Astrocyte (in vitro differentiated cells and primary cell): ENCODE results near the gene FAM228A. TPM values are rescaled to one million over a fixed set of nuclear protein-coding genes. Genes with fewer than 3 reads are reported as not detected.
"Not testable (repeated sequence)": the region's sequence is repeated elsewhere in the genome, so short reads cannot be mapped to it uniquely, and the experiment has no call there.

ENCODE experiments used
- DNase-seq: peaks from one replicate; pipeline ENCODE4 v3.0.0-alpha.2; 2010; ENCODE audit warnings: low read depth
- FAIRE-seq: peaks from 2 replicates; lab custom pipeline; 2011; peaks lifted over from hg19 to GRCh38; lab: Jason Lieb, UNC
- H2AFZ ChIP-seq: 2 replicates; pipeline ENCODE4 v1.6.0; 2012; ENCODE audit warnings: low read depth, low read length, inconsistent platforms
- H3K27ac ChIP-seq: 2 replicates; pipeline ENCODE4 v1.5.1; 2011; ENCODE audit warnings: low read depth, low read length, inconsistent platforms
- H3K27me3 ChIP-seq: 2 replicates; pipeline ENCODE4 v1.6.0; 2011; ENCODE audit warnings: low read length, inconsistent platforms; ENCODE audit not compliant: insufficient read depth
- H3K36me3 ChIP-seq: 2 replicates; pipeline ENCODE4 v1.5.1; 2011; ENCODE audit warnings: low read length, inconsistent platforms; ENCODE audit not compliant: insufficient read depth
- H3K4me1 ChIP-seq: 2 replicates; pipeline ENCODE4 v1.5.1; 2011; ENCODE audit warnings: low read length, inconsistent platforms; ENCODE audit not compliant: insufficient read depth
- H3K4me2 ChIP-seq: 2 replicates; pipeline ENCODE4 v1.6.0; 2012; ENCODE audit warnings: low read length, inconsistent platforms
- H3K4me3 ChIP-seq: 2 replicates; pipeline ENCODE4 v1.5.1; 2011; ENCODE audit warnings: low read depth, mild to moderate bottlenecking, low read length, inconsistent platforms; ENCODE audit not compliant: insufficient read depth
- H3K79me2 ChIP-seq: 2 replicates; pipeline ENCODE4 v1.6.0; 2012; ENCODE audit warnings: mild to moderate bottlenecking, low read length, inconsistent platforms; ENCODE audit not compliant: insufficient read depth
- H3K9ac ChIP-seq: 2 replicates; pipeline ENCODE4 v1.6.0; 2012; ENCODE audit warnings: mild to moderate bottlenecking, low read length, inconsistent platforms
- H3K9me3 ChIP-seq: 2 replicates; pipeline ENCODE4 v1.5.1; 2012; ENCODE audit warnings: low read depth, mild to moderate bottlenecking, low read length, inconsistent platforms; ENCODE audit not compliant: insufficient read depth
- H4K20me1 ChIP-seq: 2 replicates; pipeline ENCODE4 v1.6.0; 2012; ENCODE audit warnings: low read length, inconsistent platforms; ENCODE audit not compliant: insufficient read depth
- H3K27ac Mint-ChIP-seq: one replicate; pipeline ENCODE4 v1.8.0; 2021; ENCODE audit warnings: mild to moderate bottlenecking, mixed read lengths; ENCODE audit not compliant: unreplicated experiment
- H3K27me3 Mint-ChIP-seq: one replicate; pipeline ENCODE4 v1.8.0; 2021; ENCODE audit warnings: low read depth, mixed read lengths; ENCODE audit not compliant: unreplicated experiment
- H3K36me3 Mint-ChIP-seq: one replicate; pipeline ENCODE4 v1.8.0; 2021; ENCODE audit warnings: low read depth, mixed read lengths; ENCODE audit not compliant: unreplicated experiment
- H3K4me1 Mint-ChIP-seq: one replicate; pipeline ENCODE4 v1.8.0; 2021; ENCODE audit warnings: low read depth, mixed read lengths; ENCODE audit not compliant: unreplicated experiment
- H3K4me3 Mint-ChIP-seq: one replicate; pipeline ENCODE4 v1.8.0; 2021; ENCODE audit warnings: mild to moderate bottlenecking, moderate library complexity, mixed read lengths; ENCODE audit not compliant: unreplicated experiment
- H3K9me3 Mint-ChIP-seq: one replicate; pipeline ENCODE4 v1.8.0; 2021; ENCODE audit warnings: mild to moderate bottlenecking, mixed read lengths; ENCODE audit not compliant: unreplicated experiment
- EZH2 ChIP-seq: IDR thresholded peaks from 2 replicates; pipeline ENCODE4 v1.6.1; 2012; ENCODE audit warnings: mild to moderate bottlenecking, low read length, inconsistent platforms; ENCODE audit not compliant: insufficient read depth
- total RNA-seq: library from RNA; stranded (reverse); gene quantifications from 2 replicates; pipeline ENCODE4 v1.2.1, GENCODE V29; 2021
- TF ChIP-seq, protein P1 (sequence below): IDR thresholded peaks from 2 replicates; pipeline ENCODE4 v1.5.1; 2011; ENCODE audit warnings: low read depth, mild to moderate bottlenecking, inconsistent platforms, low read length, moderate library complexity; ENCODE audit not compliant: insufficient read depth

The FAM228A gene
- total RNA-seq, 1 donor from 2014 or later, result not detected

DNA sequence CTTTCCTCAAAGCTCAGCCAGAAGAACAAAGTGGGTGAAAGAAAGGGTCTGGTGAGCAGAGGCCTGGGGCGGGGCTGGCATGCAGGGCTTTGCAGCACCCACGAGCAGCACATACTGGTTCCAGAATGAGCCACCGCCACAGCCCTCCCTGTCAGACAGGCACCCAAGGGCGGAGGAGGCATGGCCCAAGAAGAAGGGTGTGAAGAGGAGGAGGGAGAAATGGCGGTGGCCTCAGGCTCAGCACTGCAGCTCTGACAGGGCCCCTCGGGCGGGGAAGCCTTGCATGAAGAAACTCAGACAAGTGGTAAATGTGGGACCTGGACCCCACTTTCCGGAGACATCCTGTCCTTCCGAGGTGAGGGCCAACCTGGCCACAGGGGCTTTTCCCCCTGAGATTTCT is 15.7 kb downstream of the FAM228A start:
- DNase-seq (no peak), FAIRE-seq (no peak)
- no peak overlapping the region for H3K4me2 ChIP-seq
- no peak overlapping the region for H2AFZ ChIP-seq
- H3K36me3 Mint-ChIP-seq, result peaks cover 2% of the 10 kb centered on the region
- H3K4me3 ChIP-seq, result no peak overlapping the region
- H3K36me3 ChIP-seq, result no peaks in the 10 kb centered on the region
- no peak overlapping the region for H3K27ac Mint-ChIP-seq
- H3K9me3 Mint-ChIP-seq, result peaks cover 11% of the 10 kb centered on the region
- H3K9me3 ChIP-seq, result no peaks in the 10 kb centered on the region
- H3K9ac ChIP-seq, result no peak overlapping the region
- H3K79me2 ChIP-seq, result no peaks in the 10 kb centered on the region
- H3K27ac ChIP-seq, result no peak overlapping the region
- H3K4me1 ChIP-seq, result no peaks in the 10 kb centered on the region
- H3K27me3 Mint-ChIP-seq, result peaks cover 9% of the 10 kb centered on the region
- no peaks in the 10 kb centered on the region for H3K27me3 ChIP-seq
- no peaks in the 10 kb centered on the region for H4K20me1 ChIP-seq
- no peak overlapping the region for H3K4me3 Mint-ChIP-seq
- peaks cover 10% of the 10 kb centered on the region for H3K4me1 Mint-ChIP-seq
- TF ChIP-seq, protein P1, sequence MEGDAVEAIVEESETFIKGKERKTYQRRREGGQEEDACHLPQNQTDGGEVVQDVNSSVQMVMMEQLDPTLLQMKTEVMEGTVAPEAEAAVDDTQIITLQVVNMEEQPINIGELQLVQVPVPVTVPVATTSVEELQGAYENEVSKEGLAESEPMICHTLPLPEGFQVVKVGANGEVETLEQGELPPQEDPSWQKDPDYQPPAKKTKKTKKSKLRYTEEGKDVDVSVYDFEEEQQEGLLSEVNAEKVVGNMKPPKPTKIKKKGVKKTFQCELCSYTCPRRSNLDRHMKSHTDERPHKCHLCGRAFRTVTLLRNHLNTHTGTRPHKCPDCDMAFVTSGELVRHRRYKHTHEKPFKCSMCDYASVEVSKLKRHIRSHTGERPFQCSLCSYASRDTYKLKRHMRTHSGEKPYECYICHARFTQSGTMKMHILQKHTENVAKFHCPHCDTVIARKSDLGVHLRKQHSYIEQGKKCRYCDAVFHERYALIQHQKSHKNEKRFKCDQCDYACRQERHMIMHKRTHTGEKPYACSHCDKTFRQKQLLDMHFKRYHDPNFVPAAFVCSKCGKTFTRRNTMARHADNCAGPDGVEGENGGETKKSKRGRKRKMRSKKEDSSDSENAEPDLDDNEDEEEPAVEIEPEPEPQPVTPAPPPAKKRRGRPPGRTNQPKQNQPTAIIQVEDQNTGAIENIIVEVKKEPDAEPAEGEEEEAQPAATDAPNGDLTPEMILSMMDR, result no peak
- TF ChIP-seq EZH2, result no peak

DNA sequence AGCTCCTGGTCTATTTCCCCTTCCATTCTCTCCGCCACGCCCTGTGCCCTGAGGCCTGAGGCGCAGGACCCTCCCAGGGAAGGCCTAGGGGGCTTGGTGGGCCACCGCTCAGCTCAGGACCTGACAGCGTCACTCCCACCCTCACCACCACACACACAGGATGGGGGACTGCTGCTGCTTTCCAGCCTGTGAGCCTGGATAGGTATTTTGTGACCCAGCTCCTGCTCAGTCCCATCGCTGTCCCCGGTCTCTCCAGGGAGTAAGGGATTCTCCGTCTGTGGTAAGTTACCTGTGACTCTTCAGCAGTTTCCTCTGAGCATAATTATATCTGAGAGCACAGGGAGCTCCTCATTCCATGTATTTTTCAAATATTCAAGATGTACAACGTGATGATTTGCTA is 16.3 kb downstream of the FAM228A start:
- H3K9ac ChIP-seq, result no peak overlapping the region
- peaks cover 11% of the 10 kb centered on the region for H3K9me3 Mint-ChIP-seq
- H3K9me3 ChIP-seq, result no peaks in the 10 kb centered on the region
- H3K27me3 ChIP-seq, result no peaks in the 10 kb centered on the region
- no peak overlapping the region for H3K4me3 ChIP-seq
- no peaks in the 10 kb centered on the region for H3K36me3 ChIP-seq
- no peak overlapping the region for H3K4me2 ChIP-seq
- H4K20me1 ChIP-seq, result no peaks in the 10 kb centered on the region
- no peaks in the 10 kb centered on the region for H3K79me2 ChIP-seq
- no peak for FAIRE-seq
- no peaks in the 10 kb centered on the region for H3K4me1 ChIP-seq
- no peak overlapping the region for H3K27ac Mint-ChIP-seq
- peaks cover 2% of the 10 kb centered on the region for H3K36me3 Mint-ChIP-seq
- H3K27ac ChIP-seq, result no peak overlapping the region
- peaks cover 10% of the 10 kb centered on the region for H3K4me1 Mint-ChIP-seq
- TF ChIP-seq, protein P1, result no peak
- no peak for TF ChIP-seq EZH2
- no peak for DNase-seq
- no peak overlapping the region for H3K4me3 Mint-ChIP-seq
- H3K27me3 Mint-ChIP-seq, result peaks cover 9% of the 10 kb centered on the region
- H2AFZ ChIP-seq, result no peak overlapping the region

DNA sequence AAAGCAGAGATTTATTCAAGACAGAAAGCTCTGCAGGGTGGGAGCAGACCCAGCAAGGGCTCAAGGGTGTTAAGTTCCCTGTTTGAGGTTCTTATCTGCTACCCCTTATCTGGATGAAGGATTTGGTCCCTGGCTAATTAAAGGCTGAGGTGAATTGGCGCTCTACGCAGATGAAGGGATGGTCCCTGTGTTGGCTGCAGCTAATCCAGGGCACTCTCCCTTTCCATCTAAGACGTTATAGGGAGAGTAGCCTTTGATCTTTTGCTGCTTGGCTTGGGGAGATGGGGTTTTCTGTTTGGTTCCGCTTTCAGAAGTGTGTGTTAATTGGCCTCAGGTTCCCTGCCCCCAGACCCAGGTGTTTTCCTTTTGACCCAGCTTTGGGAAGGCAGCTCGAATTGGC is 17.0 kb downstream of the FAM228A start:
- Histone ChIP-seq H3K36me3 (no peaks in the 10 kb centered on the region), H3K9me3 (no peaks in the 10 kb centered on the region), H3K27me3 (no peaks in the 10 kb centered on the region), H3K27ac (no peak overlapping the region), H3K9ac (no peak overlapping the region), H2AFZ (no peak overlapping the region), H3K4me3 (no peak overlapping the region), H4K20me1 (no peaks in the 10 kb centered on the region), H3K4me1 (no peaks in the 10 kb centered on the region), H3K4me2 (no peak overlapping the region), H3K79me2 (no peaks in the 10 kb centered on the region)
- DNase-seq, result no peak
- TF ChIP-seq, protein P1, result no peak
- TF ChIP-seq EZH2, result no peak
- Mint-ChIP-seq H3K27me3 (peaks cover 9% of the 10 kb centered on the region), H3K4me3 (no peak overlapping the region), H3K27ac (peak overlapping the region; percentile 19), H3K36me3 (peaks cover 5% of the 10 kb centered on the region), H3K4me1 (peaks cover 10% of the 10 kb centered on the region), H3K9me3 (peaks cover 11% of the 10 kb centered on the region)
- FAIRE-seq, result no peak

DNA sequence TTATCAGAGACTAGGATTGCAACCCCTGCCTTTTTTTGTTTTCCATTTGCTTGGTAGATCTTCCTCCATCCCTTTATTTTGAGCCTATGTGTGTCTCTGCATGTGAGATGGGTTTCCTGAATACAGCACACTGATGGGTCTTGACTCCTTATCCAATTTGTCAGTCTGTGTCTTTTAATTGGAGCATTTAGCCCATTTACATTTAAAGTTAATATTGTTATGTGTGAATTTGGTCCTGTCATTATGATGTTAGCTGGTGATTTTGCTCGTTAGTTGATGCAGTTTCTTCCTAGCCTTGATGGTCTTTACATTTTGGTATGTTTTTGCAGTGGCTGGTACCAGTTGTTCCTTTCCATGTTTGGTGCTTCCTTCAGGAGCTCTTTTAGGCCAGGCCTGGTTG is 22.4 kb downstream of the FAM228A start:
- H3K27me3 ChIP-seq, H4K20me1 ChIP-seq, H3K9me3 Mint-ChIP-seq: not testable (repeated sequence)

More for the DNA sequence above, 22.4 kb downstream of the FAM228A start:
- H2AFZ ChIP-seq, DNase-seq, H3K4me1 ChIP-seq, H3K27ac ChIP-seq, H3K9me3 ChIP-seq, H3K79me2 ChIP-seq, H3K36me3 ChIP-seq, FAIRE-seq, H3K9ac ChIP-seq, H3K27me3 Mint-ChIP-seq, H3K4me2 ChIP-seq, H3K27ac Mint-ChIP-seq, H3K4me3 Mint-ChIP-seq, H3K4me3 ChIP-seq: not testable (repeated sequence)
- peaks cover 19% of the 10 kb centered on the region for H3K4me1 Mint-ChIP-seq
- peaks cover 17% of the 10 kb centered on the region for H3K36me3 Mint-ChIP-seq
